Measurements from ENCODE around the gene SHC3. TPM values are rescaled to one million over a fixed set of nuclear protein-coding genes. Genes with fewer than 3 reads are reported as not detected.

Gene SHC3
- total RNA-seq, 1 experiment from 2014 or later, result 1.8 TPM

GRCh38 chr9:89104821-89105220 lies 73.8 kb downstream of the SHC3 start:
- DNase-seq, result no peak
- no peak overlapping the region for H2BK15ac ChIP-seq (ENCODE audit: low read depth, low read length)

More at GRCh38 chr9:89104821-89105220, 73.8 kb downstream of the SHC3 start:
- no peaks in the 10 kb centered on the region for H3K27me3 ChIP-seq (ENCODE audit: insufficient read depth, low read length)
- H3K79me1 ChIP-seq (ENCODE audit: insufficient read depth, low read depth, low read length, poor library complexity, severe bottlenecking), result no peaks in the 10 kb centered on the region
- H3K56ac ChIP-seq (ENCODE audit: insufficient read length, low read depth, low read length), result no peak overlapping the region
- H3K27ac ChIP-seq (ENCODE audit: insufficient read length, low read depth, low read length), result no peak overlapping the region
- TF ChIP-seq CTCF (conservative IDR thresholded peaks at IDR 0.05), result peak; percentile 32; the same call in 2 of the 3 replicates
- no peak overlapping the region for H4K5ac ChIP-seq (ENCODE audit: insufficient read length, low read depth, low read length)
- H2BK5ac ChIP-seq (ENCODE audit: insufficient read length, low read length), result no peak overlapping the region
- no peaks in the 10 kb centered on the region for H3K27me3 Mint-ChIP-seq (ENCODE audit: low read depth)
- no peak overlapping the region for H3K27ac Mint-ChIP-seq
- H3K9ac ChIP-seq (ENCODE audit: extremely low read depth, insufficient read length, low read length), result no peak overlapping the region
- H2AFZ ChIP-seq (ENCODE audit: low read length), result no peak overlapping the region
- H3K9me3 Mint-ChIP-seq, result no peaks in the 10 kb centered on the region
- H3K4me1 ChIP-seq (ENCODE audit: insufficient read depth, low read length), result no peaks in the 10 kb centered on the region
- no peaks in the 10 kb centered on the region for H3K23me2 ChIP-seq (ENCODE audit: insufficient read length, low read depth, low read length, poor library complexity, severe bottlenecking)
- no peak overlapping the region for H3K4me2 ChIP-seq (ENCODE audit: insufficient read depth, insufficient read length, low read length)
- H3K9me3 ChIP-seq (ENCODE audit: control insufficient read depth, low read depth, low read length), result no peaks in the 10 kb centered on the region
- H3K79me2 ChIP-seq (ENCODE audit: insufficient read depth, low read length), result no peaks in the 10 kb centered on the region
- H3K36me3 Mint-ChIP-seq (ENCODE audit: insufficient read depth in 1 of 3, low read depth in 3 of 3), result no peaks in the 10 kb centered on the region; a peak in 1 of 7 replicates
- no peak overlapping the region for H3K23ac ChIP-seq (ENCODE audit: insufficient read length, low read depth, low read length)
- WGBS (ENCODE audit: extremely low coverage, insufficient read length, low lambda C conversion rate), result no CpG with 5 or more reads among the region's 4 CpGs
- H3T11ph ChIP-seq (ENCODE audit: low read length), result no peak overlapping the region
- no peak overlapping the region for H2BK120ac ChIP-seq (ENCODE audit: low read depth, low read length, poor library complexity, severe bottlenecking)
- no peak overlapping the region for H4K8ac ChIP-seq (replicated peaks; ENCODE audit: insufficient read length, low read depth, low read length)
- H2AK5ac ChIP-seq (ENCODE audit: insufficient read length, low read length), result no peak overlapping the region
- no peak overlapping the region for H4K91ac ChIP-seq (ENCODE audit: insufficient read length, low read depth, low read length)
- H3K18ac ChIP-seq (ENCODE audit: insufficient read length, low read depth, low read length), result no peak overlapping the region
- H3K4me1 Mint-ChIP-seq, result peaks cover 4% of the 10 kb centered on the region in 2 experiments; a peak in 3 of 4 replicates
- H2BK12ac ChIP-seq (ENCODE audit: insufficient read length, low read depth, low read length), result no peak overlapping the region
- no peak overlapping the region for H3K14ac ChIP-seq (ENCODE audit: insufficient read depth, low read length)
- H2BK20ac ChIP-seq (ENCODE audit: low read depth, low read length, poor library complexity, severe bottlenecking), result no peak overlapping the region
- H3K4ac ChIP-seq (ENCODE audit: low read depth, low read length), result no peak overlapping the region
- no peaks in the 10 kb centered on the region for H4K20me1 ChIP-seq (ENCODE audit: control insufficient read depth, insufficient read depth, insufficient read length)
- H3K4me3 Mint-ChIP-seq, result no peak overlapping the region

Data from H9 (cell line).